SK-N-SH (cell line): ENCODE data around the gene ESYT1.

Experiments
- CTCF ChIP-seq: fragments of 200-600 bp; sonication (generic); IDR thresholded peaks from 2 replicates; pipeline ENCODE4 v1.6.1; 2017; ENCODE audit warnings: antibody characterized with exemption, mild to moderate bottlenecking, moderate library complexity
- POLR2AphosphoS5 ChIP-seq: IDR thresholded peaks from 2 replicates; pipeline ENCODE4 v1.6.1; 2012; ENCODE audit warnings: low read depth, low read length
- RAD21 ChIP-seq: IDR thresholded peaks from 2 replicates; pipeline ENCODE4 v1.6.1; 2012; ENCODE audit warnings: mild to moderate bottlenecking, low read length

DNA sequence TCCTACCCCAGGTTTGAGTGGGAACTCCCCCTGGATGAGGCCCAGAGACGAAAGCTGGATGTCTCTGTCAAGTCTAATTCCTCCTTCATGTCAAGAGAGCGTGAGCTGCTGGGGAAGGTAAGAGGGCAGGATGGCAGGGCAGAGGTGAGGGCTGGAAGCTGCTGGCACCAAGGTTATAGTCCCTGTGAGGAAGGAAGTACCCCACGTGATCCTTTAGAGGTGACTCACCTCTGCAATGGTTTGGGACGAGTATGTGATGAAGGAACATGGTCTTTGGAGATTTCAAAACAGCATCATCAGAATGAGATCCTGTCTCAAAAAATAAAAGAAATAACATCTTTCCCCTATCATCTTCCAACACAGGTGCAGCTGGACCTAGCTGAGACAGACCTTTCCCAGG is 15.2 kb downstream of the ESYT1 start:
- TF ChIP-seq CTCF, result no peak
- TF ChIP-seq RAD21, result no peak
- no peak for TF ChIP-seq POLR2AphosphoS5
